ENCODE data around the gene CARS2.
A peak's percentile ranks its signal among the peaks of the same experiment; 100 is the strongest.
"Not testable (repeated sequence)": the region's sequence is repeated elsewhere in the genome, so short reads cannot be mapped to it uniquely, and the experiment has no call there.

Gene CARS2

DNA sequence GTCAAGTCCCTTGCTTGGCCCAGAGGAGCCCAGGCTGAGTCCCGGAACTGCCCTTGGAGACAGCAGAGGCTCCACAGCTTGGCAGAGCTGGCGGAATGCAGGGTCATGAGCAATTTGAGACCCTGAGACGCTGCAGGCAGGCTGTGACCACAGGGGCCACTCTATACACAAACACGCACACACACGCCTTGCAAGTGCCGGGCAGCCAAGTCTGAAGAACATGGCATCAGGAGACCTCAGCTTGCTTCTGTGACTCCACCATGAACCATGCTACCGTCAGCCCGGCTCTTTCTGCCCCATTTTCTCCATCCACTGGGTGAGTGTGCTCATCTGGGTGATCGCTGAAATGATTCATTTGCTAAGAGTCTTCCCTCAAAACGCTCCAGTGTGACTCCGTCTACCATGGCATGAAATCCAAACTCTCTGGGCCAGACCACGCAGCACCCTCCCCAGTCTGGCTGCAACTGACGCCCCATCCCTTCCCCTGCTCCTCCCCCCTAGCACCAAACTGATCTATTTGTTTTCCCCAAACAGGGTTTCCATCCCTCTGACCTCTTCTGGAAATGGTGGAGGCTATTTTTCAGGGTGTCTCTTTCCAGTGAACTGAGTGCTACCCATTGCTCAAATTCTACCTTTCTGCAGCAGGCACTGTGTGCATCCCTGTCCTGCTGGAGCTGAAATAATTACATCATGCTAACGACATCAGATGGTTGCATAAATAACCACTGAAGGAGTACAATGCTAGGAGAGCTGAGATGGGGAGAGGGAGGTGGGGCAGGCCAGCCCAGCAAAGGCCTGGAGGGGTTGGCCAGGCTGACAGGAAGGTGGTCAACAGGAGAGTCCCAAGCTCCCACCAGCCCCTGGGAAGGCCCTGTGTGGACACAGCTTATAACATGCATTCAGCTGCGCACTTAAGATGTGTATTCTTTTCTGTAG lies 3.1 kb downstream of the CARS2 start:
- H3K9ac ChIP-seq (ENCODE audit: low read depth, low read length) = no peak overlapping the region
- H3K27me3 ChIP-seq (ENCODE audit: control insufficient read depth, insufficient read depth, low read length) = no peaks in the 10 kb centered on the region
- peaks cover 4% of the 10 kb centered on the region for H3K4me1 ChIP-seq (ENCODE audit: control insufficient read depth, insufficient read depth, low read length)
- H3K36me3 ChIP-seq (ENCODE audit: control insufficient read depth, insufficient read depth, low read length) = peaks cover 22% of the 10 kb centered on the region
- no peak overlapping the region for H3K4me3 ChIP-seq (ENCODE audit: low read depth, low read length)
- no peaks in the 10 kb centered on the region for H3K9me3 ChIP-seq (ENCODE audit: control insufficient read depth, insufficient read depth, low read length)

GRCh38 chr13:110702089-110702488 lies 3.8 kb downstream of the CARS2 start:
- Histone ChIP-seq H3K9ac (ENCODE audit: low read depth, low read length) (no peak overlapping the region), H3K4me3 (ENCODE audit: low read depth, low read length) (no peak overlapping the region), H3K27me3 (ENCODE audit: control insufficient read depth, insufficient read depth, low read length) (no peaks in the 10 kb centered on the region), H3K4me1 (ENCODE audit: control insufficient read depth, insufficient read depth, low read length) (peaks cover 4% of the 10 kb centered on the region), H3K9me3 (ENCODE audit: control insufficient read depth, insufficient read depth, low read length) (no peaks in the 10 kb centered on the region), H3K36me3 (ENCODE audit: control insufficient read depth, insufficient read depth, low read length) (peaks cover 22% of the 10 kb centered on the region)

DNA sequence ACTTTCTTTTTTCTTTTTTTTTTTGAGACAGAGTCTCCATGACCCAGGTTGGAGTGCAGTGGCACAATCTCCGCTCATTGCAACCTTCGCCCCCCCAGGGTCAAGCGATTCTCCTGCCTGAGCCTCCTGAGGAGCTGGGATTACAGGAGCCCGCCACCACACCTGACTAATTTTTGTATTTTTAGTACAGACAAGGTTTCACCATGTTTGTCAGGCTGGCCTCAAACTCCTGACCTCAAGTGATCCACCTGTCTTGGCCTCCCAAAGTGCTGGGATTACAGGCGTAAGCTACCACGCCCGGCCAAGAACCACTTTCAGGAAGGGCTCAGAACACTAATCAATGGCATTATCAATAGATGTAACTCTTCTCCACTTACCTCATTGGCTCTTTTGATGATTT lies 4.9 kb downstream of the CARS2 start:
- not testable (repeated sequence) for H3K9ac ChIP-seq (ENCODE audit: low read depth, low read length); H3K4me1 ChIP-seq (ENCODE audit: control insufficient read depth, insufficient read depth, low read length); H3K4me3 ChIP-seq (ENCODE audit: low read depth, low read length); H3K9me3 ChIP-seq (ENCODE audit: control insufficient read depth, insufficient read depth, low read length); H3K27me3 ChIP-seq (ENCODE audit: control insufficient read depth, insufficient read depth, low read length)
- H3K36me3 ChIP-seq (ENCODE audit: control insufficient read depth, insufficient read depth, low read length) = peaks cover 22% of the 10 kb centered on the region

- Histone ChIP-seq H3K36me3 (ENCODE audit: control insufficient read depth, insufficient read depth, low read length) (peaks cover 22% of the 10 kb centered on the region), H3K4me3 (ENCODE audit: low read depth, low read length) (no peak overlapping the region), H3K27me3 (ENCODE audit: control insufficient read depth, insufficient read depth, low read length) (no peaks in the 10 kb centered on the region), H3K9ac (ENCODE audit: low read depth, low read length) (no peak overlapping the region), H3K9me3 (ENCODE audit: control insufficient read depth, insufficient read depth, low read length) (no peaks in the 10 kb centered on the region), H3K4me1 (ENCODE audit: control insufficient read depth, insufficient read depth, low read length) (no peaks in the 10 kb centered on the region)
These were observed 5.3 kb downstream of the CARS2 start for GRCh38 chr13:110700641-110701040.

- H3K9me3 ChIP-seq (ENCODE audit: control insufficient read depth, insufficient read depth, low read length) = no peaks in the 10 kb centered on the region
- no peaks in the 10 kb centered on the region for H3K27me3 ChIP-seq (ENCODE audit: control insufficient read depth, insufficient read depth, low read length)
- no peak overlapping the region for H3K9ac ChIP-seq (ENCODE audit: low read depth, low read length)
- no peaks in the 10 kb centered on the region for H3K4me1 ChIP-seq (ENCODE audit: control insufficient read depth, insufficient read depth, low read length)
- peaks cover 22% of the 10 kb centered on the region for H3K36me3 ChIP-seq (ENCODE audit: control insufficient read depth, insufficient read depth, low read length)
- no peak overlapping the region for H3K4me3 ChIP-seq (ENCODE audit: low read depth, low read length)
These were observed 5.7 kb downstream of the CARS2 start for GRCh38 chr13:110700186-110700585.

- H3K36me3 ChIP-seq (ENCODE audit: control insufficient read depth, insufficient read depth, low read length) = peaks cover 22% of the 10 kb centered on the region
- H3K4me3 ChIP-seq (ENCODE audit: low read depth, low read length) = no peak overlapping the region
- H3K4me1 ChIP-seq (ENCODE audit: control insufficient read depth, insufficient read depth, low read length) = no peaks in the 10 kb centered on the region
These were observed 6.5 kb downstream of the CARS2 start for GRCh38 chr13:110699148-110700145.

DNA sequence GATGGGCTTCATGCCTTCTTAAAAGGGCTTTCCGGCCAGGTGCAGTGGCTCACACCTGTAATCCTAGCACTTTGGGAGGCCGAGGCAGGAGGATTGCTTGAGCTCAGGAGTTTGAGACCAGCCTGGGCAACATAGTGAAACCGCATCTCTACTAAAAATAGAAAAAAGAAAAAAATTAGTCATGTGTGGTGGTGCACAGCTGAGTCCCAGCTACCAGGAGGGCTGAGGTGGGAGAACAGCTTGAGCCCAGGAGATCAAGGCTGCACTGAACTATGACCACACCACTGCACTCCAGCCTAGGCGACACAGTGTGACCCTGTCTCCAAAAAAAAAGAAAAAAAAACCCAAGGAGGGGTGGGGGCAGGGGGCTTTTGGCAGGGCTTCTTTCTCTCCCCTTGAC lies 7.2 kb downstream of the CARS2 start:
- no peaks in the 10 kb centered on the region for H3K4me1 ChIP-seq (ENCODE audit: control insufficient read depth, insufficient read depth, low read length)
- H3K9ac ChIP-seq (ENCODE audit: low read depth, low read length) = no peak overlapping the region
- no peaks in the 10 kb centered on the region for H3K27me3 ChIP-seq (ENCODE audit: control insufficient read depth, insufficient read depth, low read length)
- no peak overlapping the region for H3K4me3 ChIP-seq (ENCODE audit: low read depth, low read length)
- H3K36me3 ChIP-seq (ENCODE audit: control insufficient read depth, insufficient read depth, low read length) = peaks cover 22% of the 10 kb centered on the region
- H3K9me3 ChIP-seq (ENCODE audit: control insufficient read depth, insufficient read depth, low read length) = no peaks in the 10 kb centered on the region

More at GRCh38 chr13:110699148-110700145, 6.5 kb downstream of the CARS2 start:
- Histone ChIP-seq H3K9ac (ENCODE audit: low read depth, low read length) (no peak overlapping the region), H3K27me3 (ENCODE audit: control insufficient read depth, insufficient read depth, low read length) (no peaks in the 10 kb centered on the region), H3K9me3 (ENCODE audit: control insufficient read depth, insufficient read depth, low read length) (no peaks in the 10 kb centered on the region)

DNA sequence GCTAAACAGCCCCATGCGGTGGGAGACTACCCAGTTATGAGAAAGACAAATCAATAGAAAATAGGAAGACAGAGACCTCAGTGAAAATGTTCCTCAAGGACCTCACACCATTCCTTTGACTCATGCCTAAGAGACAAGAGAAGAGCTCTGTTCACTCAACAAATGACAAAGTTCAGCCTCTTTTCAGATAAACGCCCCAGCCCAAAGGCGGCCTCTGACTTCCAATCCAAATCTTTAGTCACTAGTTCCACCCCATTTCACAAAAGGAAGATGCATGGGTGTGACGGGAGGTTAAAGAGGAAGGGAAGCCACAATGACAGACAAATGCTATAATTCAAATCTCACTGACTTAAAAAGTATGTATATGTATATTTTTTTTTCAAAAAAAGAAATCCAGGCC lies 8.1 kb downstream of the CARS2 start:
- Histone ChIP-seq H3K4me1 (ENCODE audit: control insufficient read depth, insufficient read depth, low read length) (no peaks in the 10 kb centered on the region), H3K9me3 (ENCODE audit: control insufficient read depth, insufficient read depth, low read length) (no peaks in the 10 kb centered on the region), H3K4me3 (ENCODE audit: low read depth, low read length) (no peak overlapping the region), H3K27me3 (ENCODE audit: control insufficient read depth, insufficient read depth, low read length) (no peaks in the 10 kb centered on the region), H3K9ac (ENCODE audit: low read depth, low read length) (no peak overlapping the region), H3K36me3 (ENCODE audit: control insufficient read depth, insufficient read depth, low read length) (peaks cover 22% of the 10 kb centered on the region)

DNA sequence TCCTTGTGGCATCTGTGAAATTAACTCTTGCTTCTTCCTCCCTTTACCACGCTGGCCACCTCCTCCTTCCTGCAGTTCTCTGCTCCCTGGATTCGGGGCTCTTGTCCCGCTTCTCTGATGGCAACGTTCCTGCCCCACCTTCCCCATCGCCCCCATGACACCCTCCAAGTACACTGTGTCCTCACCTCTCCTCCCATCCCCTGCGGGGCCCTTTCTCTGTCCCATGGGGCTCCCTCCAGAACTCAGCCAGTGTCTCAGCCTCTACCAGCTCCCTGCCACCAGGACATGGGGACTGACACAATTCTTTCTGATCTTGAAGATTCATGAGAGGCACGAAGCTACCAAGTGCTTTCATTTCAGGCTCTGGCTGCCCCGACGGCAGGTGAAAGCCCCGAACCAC lies 9.1 kb downstream of the CARS2 start:
- Histone ChIP-seq H3K27me3 (ENCODE audit: control insufficient read depth, insufficient read depth, low read length) (no peaks in the 10 kb centered on the region), H3K9ac (ENCODE audit: low read depth, low read length) (no peak overlapping the region), H3K36me3 (ENCODE audit: control insufficient read depth, insufficient read depth, low read length) (peaks cover 18% of the 10 kb centered on the region), H3K4me1 (ENCODE audit: control insufficient read depth, insufficient read depth, low read length) (no peaks in the 10 kb centered on the region), H3K9me3 (ENCODE audit: control insufficient read depth, insufficient read depth, low read length) (no peaks in the 10 kb centered on the region), H3K4me3 (ENCODE audit: low read depth, low read length) (no peak overlapping the region)

DNA sequence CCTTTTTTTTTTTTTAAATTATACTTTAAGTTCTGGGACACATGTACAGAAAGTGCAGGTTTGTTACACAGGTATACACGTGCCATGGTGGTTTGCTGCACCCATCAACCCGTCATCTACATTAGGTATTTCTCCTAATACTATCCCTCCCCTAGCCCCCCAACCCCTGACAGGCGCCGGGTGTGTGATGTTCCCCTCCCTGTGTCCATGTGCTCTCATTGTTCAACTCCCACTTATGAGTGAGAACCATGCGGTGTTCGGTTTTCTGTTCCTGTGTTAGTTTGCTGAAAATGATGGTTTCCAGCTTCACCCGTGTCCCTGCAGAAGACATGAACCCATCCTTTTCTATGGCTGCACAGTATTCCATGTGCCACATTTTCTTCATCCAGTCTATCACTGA lies 10.1 kb downstream of the CARS2 start:
- not testable (repeated sequence) for H3K27me3 ChIP-seq (ENCODE audit: control insufficient read depth, insufficient read depth, low read length); H3K9ac ChIP-seq (ENCODE audit: low read depth, low read length); H3K4me3 ChIP-seq (ENCODE audit: low read depth, low read length); H3K9me3 ChIP-seq (ENCODE audit: control insufficient read depth, insufficient read depth, low read length); H3K4me1 ChIP-seq (ENCODE audit: control insufficient read depth, insufficient read depth, low read length)
- peaks cover 20% of the 10 kb centered on the region for H3K36me3 ChIP-seq (ENCODE audit: control insufficient read depth, insufficient read depth, low read length)

GRCh38 chr13:110690516-110690915 lies 15.4 kb downstream of the CARS2 start:
- Histone ChIP-seq H3K4me1 (ENCODE audit: control insufficient read depth, insufficient read depth, low read length) (no peaks in the 10 kb centered on the region), H3K9me3 (ENCODE audit: control insufficient read depth, insufficient read depth, low read length) (no peaks in the 10 kb centered on the region), H3K36me3 (ENCODE audit: control insufficient read depth, insufficient read depth, low read length) (peaks cover 7% of the 10 kb centered on the region), H3K9ac (ENCODE audit: low read depth, low read length) (peak overlapping the region; percentile 5), H3K4me3 (ENCODE audit: low read depth, low read length) (no peak overlapping the region), H3K27me3 (ENCODE audit: control insufficient read depth, insufficient read depth, low read length) (no peaks in the 10 kb centered on the region)
